GM18520 (cell line): ENCODE data around the gene GALNTL6.

Source experiments
- ATAC-seq: cut with Tn5 transposase; IDR thresholded peaks from one replicate; pipeline ENCODE4 v1.9.1; 2021; ENCODE audit not compliant: unreplicated experiment

The GALNTL6 gene

DNA sequence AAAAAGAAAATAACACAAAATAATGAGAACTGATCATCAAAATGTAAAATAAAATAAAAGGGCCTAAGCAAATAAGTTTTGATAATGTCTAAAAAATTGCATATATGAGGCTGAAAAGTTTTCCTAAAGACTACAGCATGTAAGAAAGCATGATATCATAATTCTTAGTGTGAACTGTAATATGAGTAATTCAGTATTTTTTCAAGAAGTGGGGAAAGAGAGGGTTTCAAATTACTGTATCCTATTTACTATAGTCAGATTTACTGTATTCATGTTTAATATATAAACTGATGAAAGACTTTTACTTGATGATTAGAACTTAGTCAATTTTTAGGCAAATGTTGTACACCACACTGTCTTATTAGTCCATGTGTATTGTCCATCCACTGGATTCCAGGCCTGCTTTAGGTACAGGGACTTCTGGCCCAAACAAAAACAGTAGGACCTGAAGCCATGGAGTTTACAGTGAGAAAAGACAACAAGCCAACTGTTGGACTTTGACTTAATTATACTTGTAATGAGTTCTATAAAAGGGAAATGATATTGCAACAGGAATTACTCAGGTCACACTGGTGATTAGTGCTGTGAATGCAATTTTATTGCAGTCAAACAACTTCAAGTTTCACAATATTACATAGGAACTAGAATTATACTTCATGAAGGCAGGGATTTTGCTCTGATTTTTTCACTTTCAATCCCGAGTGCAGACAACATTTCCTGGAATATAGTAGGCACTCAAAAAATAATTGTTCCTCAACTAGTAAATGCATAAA is 837.7 kb downstream of the GALNTL6 start:
- ATAC-seq, result no peak

DNA sequence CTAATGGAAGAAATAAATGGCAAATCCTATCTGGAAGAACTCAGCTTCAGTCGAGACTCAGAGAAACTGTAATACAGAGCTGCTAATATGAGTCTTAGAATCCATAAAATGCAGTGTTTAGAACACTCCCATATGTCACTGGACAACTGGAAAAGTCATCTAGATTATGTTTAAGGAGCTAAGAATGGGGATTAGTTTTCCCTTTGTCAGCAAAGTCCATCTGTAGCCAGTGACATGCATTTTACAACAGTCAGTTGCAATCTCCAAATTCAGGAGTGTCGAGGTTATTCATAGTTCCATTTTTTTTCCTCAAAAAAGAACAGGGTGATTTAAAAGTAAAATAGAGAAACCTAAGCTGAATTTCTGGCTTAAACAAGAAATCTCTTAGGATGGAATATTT is 838.8 kb downstream of the GALNTL6 start:
- ATAC-seq, result no peak

DNA sequence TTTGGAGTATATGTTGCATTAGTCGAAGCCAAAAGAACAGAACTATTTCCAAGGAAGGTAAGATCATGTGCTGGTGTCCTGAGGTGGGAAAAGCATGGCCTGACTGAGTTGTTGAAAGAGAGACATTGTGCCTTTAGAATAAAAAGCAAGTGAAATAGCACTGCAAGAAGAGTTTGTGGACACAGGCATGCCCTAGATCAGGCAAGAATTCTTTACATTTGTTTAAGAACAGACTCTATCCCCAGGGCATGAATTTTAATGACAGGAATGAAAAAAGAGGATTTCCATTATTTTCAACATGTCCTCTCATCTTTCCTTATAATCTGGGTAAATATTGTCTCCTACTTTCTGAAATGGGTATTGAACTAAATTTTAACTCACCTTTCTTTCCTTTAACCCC is 839.2 kb downstream of the GALNTL6 start:
- no peak for ATAC-seq

- no peak for ATAC-seq
Observed at GRCh38 chr4:172653676-172654075, 840.5 kb downstream of the GALNTL6 start.

DNA sequence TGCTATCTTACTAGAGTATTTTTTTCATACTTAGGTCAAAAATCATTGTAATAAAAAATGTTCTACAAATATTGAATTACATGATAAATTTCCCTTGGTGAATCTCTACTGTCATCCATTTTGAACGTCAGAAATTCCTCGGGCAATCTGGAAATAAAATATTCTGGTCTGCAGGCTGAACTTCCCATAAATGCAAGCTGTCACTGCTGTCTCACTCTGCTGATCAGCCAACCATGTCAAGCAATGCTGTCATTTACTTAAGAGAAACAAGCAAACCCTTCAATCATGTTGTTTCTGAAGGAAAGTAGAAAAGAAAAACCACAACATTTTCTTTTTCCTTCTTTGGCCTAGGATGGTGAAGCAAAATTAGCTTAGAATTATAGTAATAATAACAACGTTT is 841.3 kb downstream of the GALNTL6 start:
- no peak for ATAC-seq

GRCh38 chr4:172656055-172656454 is 842.9 kb downstream of the GALNTL6 start:
- ATAC-seq, result no peak

GRCh38 chr4:172657081-172657480 is 843.9 kb downstream of the GALNTL6 start:
- no peak for ATAC-seq

DNA sequence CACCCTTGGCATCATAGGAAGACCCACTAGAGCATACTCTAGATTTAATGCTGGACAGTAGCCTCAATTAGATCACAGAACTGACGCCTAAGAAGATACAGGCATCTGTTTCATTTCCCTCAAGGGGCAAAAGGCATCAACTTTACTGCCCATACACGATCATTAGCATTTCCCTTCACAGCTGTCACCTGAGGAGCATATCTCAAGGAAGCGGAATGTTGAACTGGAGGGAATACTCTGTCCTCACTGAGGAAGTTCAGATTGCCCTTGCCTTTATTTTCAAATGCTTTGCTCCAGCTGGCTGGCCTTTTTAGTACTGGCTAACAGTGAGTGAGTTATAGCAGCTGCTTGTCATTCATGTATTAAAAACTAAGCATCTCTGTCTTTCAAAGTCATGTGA is 847.0 kb downstream of the GALNTL6 start:
- no peak for ATAC-seq

DNA sequence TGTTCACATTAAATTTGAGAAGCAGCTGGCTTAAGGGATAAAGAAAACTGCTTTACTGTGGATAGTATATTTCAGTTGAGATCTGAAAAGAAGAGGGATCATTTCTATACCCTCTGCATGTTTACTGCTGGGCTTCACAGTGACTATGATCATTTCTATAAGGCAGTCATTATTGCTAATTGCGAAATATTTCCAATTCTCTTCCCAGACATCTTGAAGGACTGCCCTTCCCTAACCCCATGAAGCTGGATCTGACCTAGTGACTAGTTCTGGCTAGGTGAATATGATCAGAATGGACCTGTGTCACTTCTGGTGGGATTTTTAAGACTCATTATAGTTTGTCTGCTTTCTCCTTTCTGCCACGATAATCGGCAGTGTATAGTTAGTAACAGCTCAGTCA is 848.9 kb downstream of the GALNTL6 start:
- no peak for ATAC-seq

- ATAC-seq, result no peak
Observed at GRCh38 chr4:172666711-172667368, 853.6 kb downstream of the GALNTL6 start.

DNA sequence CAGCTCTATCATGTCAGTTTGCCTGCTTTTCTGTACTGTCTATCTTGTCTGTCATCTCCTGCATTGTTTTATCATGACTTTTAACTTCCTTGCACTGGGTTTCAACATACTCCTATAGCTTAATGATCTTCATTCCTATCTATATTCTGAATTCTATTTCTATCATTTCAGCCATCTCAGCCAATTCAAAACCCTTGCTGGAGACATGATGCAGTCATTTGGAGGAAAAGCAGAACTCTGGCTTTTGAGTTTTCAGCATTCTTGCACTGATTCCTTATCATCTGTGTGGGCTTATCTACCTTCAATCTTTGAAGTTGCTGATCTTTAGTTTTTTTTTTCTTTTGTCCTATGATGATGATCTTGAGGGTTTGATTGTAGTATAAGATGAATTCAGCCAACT is 861.6 kb downstream of the GALNTL6 start:
- ATAC-seq, result no peak

DNA sequence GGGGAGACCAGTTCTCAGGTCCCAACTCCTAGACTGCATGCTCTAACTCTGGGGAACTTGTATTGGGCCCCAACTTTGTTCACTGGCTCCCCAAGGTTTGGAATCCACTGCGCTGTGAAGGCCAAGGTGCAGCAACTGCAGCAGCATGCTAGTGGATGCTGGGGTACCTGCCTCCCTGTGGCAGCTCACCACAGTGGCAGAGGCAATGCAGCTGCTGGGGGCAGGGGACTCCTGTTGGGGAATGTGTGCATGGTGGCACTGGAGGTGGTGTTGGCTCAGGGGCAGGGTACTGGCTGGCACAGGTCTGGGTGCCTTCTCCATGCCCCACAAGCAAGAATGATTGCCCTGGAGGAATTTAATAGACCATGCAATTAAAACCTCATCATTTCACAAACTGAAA is 862.0 kb downstream of the GALNTL6 start:
- no peak for ATAC-seq

DNA sequence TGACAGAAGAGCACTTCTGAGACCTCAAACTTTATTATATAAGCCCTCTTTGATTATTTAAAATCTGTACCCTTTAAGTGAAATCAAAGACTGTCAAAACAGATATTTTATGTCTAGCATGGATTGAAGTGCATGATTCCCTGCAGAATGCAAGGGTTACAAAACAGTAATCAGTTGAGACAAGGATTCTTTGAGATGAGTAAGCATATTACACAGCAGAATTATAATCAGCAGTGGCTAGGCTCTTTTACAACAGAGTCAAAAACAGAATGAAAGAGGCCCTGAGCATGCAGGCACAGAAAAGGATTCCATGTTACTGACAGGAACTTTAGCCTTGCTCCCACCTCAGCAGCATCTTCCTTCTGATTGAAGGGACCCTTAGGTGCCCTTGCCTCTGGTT is 867.5 kb downstream of the GALNTL6 start:
- ATAC-seq, result no peak

GRCh38 chr4:172683021-172683420 is 869.8 kb downstream of the GALNTL6 start:
- no peak for ATAC-seq

DNA sequence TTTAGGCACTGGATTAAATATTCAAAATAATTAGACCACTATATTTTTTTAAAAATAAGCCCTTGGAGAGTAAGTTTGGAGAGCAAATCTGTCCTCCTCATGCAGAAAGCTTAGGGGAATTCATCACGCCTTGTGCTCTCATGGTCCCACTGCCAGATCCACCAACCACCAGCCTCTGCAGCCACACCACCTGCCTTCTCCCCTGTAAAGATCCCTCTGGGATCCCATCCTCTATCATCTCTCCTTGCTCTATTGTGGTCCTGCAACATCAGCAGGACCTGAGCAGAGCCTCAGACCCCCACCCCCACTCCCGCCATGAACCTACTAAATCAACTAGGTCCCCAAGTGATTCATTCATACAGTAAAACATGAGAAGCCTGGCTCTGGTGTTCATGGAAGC is 872.8 kb downstream of the GALNTL6 start:
- ATAC-seq, result no peak

GRCh38 chr4:172688534-172688933 is 875.3 kb downstream of the GALNTL6 start:
- no peak for ATAC-seq

DNA sequence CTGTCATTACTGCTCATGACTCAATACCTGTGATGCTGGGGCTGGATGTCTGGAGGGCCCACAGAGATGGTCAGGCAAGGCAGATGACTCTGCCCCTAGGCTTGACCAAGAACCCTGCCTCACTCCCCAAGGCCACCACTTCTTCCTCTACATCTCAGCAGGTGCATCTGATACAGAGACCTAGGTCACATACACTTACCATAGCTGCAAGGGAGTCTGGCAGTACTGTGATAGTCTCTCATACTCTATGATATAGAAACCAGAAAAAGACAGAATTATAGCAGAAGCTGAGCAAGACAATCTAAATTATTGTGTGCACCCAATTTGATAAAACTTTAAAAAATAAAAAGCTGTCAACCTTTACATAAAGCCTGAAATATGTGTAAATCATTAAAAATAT is 878.3 kb downstream of the GALNTL6 start:
- ATAC-seq, result no peak

- ATAC-seq, result no peak
Observed at GRCh38 chr4:172692701-172693100, 879.5 kb downstream of the GALNTL6 start.

GRCh38 chr4:172698256-172698655 is 885.1 kb downstream of the GALNTL6 start:
- ATAC-seq, result no peak

DNA sequence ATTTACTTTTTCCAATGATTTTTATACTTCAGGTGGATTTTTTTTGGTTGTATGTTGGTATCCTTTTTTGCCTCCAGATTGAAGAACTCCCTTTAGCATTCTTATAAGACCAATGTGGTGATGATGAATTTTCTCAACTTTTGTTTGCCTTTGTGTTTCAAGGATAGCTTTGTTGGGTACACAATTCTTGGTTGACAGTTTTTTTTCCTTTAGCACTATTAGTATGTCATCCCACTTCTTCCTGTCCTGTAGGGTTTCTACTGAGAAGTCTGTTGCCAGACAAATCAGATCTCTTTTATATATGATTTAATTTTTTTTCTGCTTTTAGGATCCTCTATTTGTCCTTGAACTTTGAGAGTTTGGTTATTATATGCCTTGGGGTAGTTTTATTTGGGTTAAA is 892.4 kb downstream of the GALNTL6 start:
- no peak for ATAC-seq

DNA sequence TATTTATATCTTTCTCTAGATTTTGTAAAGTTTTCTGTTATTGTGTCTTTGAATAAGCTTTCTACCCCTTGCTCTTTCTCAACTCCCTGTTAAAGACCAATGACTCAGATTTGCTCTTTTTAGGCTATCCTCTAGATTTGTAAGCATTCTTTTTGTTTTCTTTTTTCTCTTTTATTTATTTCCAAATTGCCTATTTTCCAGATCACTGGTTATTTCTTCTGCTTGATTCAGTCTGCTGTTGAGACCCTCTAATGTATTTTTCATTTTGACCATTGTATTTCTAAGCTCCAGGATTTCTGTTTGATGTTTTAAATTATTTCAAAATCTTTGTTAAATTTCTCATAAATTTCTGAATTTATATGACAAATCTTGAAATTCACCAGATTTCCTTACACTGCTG is 892.8 kb downstream of the GALNTL6 start:
- ATAC-seq, result no peak

GRCh38 chr4:172707622-172708021 is 894.4 kb downstream of the GALNTL6 start:
- ATAC-seq, result no peak

GRCh38 chr4:172708184-172708583 is 895.0 kb downstream of the GALNTL6 start:
- ATAC-seq, result no peak
